Measurements from ENCODE around the gene JPH4. TPM values are rescaled to one million over a fixed set of nuclear protein-coding genes. Genes with fewer than 3 reads are reported as not detected.

JPH4 gene
- total RNA-seq, 2 experiments from 2014 or later: not detected

GRCh38 chr14:23558346-23559009 is 20.1 kb downstream of the JPH4 start:
- Histone ChIP-seq H3K4me1 (ENCODE audit: insufficient read depth, low read length, poor library complexity, severe bottlenecking) (peaks cover 21% of the 10 kb centered on the region), H3K36me3 (ENCODE audit: insufficient read depth, low read length) (peaks cover 54% of the 10 kb centered on the region), H3K79me2 (ENCODE audit: insufficient read depth, low read depth, low read length) (peaks cover 17% of the 10 kb centered on the region), H3K27ac (ENCODE audit: low read depth, low read length, poor library complexity, severe bottlenecking) (peak overlapping the region; percentile 58), H3K9me3 (ENCODE audit: low read length) (no peaks in the 10 kb centered on the region), H3K9me2 (ENCODE audit: insufficient read depth, low read length) (no peaks in the 10 kb centered on the region), H2AFZ (ENCODE audit: low read length) (no peak overlapping the region), H3K4me3 (ENCODE audit: low read depth, low read length, poor library complexity, severe bottlenecking) (no peak overlapping the region), H4K20me1 (ENCODE audit: insufficient read depth, low read length) (no peaks in the 10 kb centered on the region), H3K4me2 (ENCODE audit: low read length) (peak overlapping the region; percentile 91)
- ChIA-PET POLR2A (interaction anchor here (0.6 to 2.1 kb wide), 4 partner anchors 10 to 243 kb away, joined by 3 to 7 read pairs (median 4); no protein-coding TSS in a partner anchor), CTCF (ENCODE audit: unreplicated experiment) (interaction anchor here (0.5 to 1.0 kb wide), 3 partner anchors 9 to 1973 kb away, joined by 3 to 5 read pairs (median 3); partner anchors contain the start of genes AP1G2 and PSME1)
- intact Hi-C loops (cut with micrococcal nuclease; ENCODE audit: unreplicated experiment): loop anchor here (10.0 kb wide), 1 partner anchor 886 kb away; the partner anchor contains the start of gene SDR39U1
- TF ChIP-seq, protein P1, sequence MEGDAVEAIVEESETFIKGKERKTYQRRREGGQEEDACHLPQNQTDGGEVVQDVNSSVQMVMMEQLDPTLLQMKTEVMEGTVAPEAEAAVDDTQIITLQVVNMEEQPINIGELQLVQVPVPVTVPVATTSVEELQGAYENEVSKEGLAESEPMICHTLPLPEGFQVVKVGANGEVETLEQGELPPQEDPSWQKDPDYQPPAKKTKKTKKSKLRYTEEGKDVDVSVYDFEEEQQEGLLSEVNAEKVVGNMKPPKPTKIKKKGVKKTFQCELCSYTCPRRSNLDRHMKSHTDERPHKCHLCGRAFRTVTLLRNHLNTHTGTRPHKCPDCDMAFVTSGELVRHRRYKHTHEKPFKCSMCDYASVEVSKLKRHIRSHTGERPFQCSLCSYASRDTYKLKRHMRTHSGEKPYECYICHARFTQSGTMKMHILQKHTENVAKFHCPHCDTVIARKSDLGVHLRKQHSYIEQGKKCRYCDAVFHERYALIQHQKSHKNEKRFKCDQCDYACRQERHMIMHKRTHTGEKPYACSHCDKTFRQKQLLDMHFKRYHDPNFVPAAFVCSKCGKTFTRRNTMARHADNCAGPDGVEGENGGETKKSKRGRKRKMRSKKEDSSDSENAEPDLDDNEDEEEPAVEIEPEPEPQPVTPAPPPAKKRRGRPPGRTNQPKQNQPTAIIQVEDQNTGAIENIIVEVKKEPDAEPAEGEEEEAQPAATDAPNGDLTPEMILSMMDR (conservative IDR thresholded peaks at IDR 0.05; ENCODE audit: low read length): no peak
- no peak for TF ChIP-seq EZH2phosphoT487 (IDR thresholded peaks at IDR 0.05; ENCODE audit: borderline replicate concordance, low read depth, low read length)
- DNase-seq (ENCODE audit: low spot score): no peak
- BruUV-seq (replicated peaks): no TSS peak

- no TSS peak for BruUV-seq (replicated peaks)
- H3K4me1 ChIP-seq (ENCODE audit: insufficient read depth, low read length, poor library complexity, severe bottlenecking): peaks cover 21% of the 10 kb centered on the region
- H2AFZ ChIP-seq (ENCODE audit: low read length): no peak overlapping the region
- H3K4me3 ChIP-seq (ENCODE audit: low read depth, low read length, poor library complexity, severe bottlenecking): peak overlapping the region; percentile 72
- H3K27ac ChIP-seq (ENCODE audit: low read depth, low read length, poor library complexity, severe bottlenecking): peak overlapping the region; percentile 58
- H4K20me1 ChIP-seq (ENCODE audit: insufficient read depth, low read length): no peaks in the 10 kb centered on the region
- peak overlapping the region; percentile 91 for H3K4me2 ChIP-seq (ENCODE audit: low read length)
- H3K9me2 ChIP-seq (ENCODE audit: insufficient read depth, low read length): no peaks in the 10 kb centered on the region
- no peak for TF ChIP-seq EZH2phosphoT487 (IDR thresholded peaks at IDR 0.05; ENCODE audit: borderline replicate concordance, low read depth, low read length)
- TF ChIP-seq, protein P1 (conservative IDR thresholded peaks at IDR 0.05; ENCODE audit: low read length): no peak
- DNase-seq (ENCODE audit: low spot score): no peak
- H3K9me3 ChIP-seq (ENCODE audit: low read length): no peaks in the 10 kb centered on the region
- CTCF ChIA-PET (ENCODE audit: unreplicated experiment): interaction anchor here (0.6 kb wide), 1 partner anchor 1972 kb away, joined by 3 read pairs; no protein-coding TSS in a partner anchor
- intact Hi-C loops (cut with micrococcal nuclease; ENCODE audit: unreplicated experiment): loop anchor here (2.0 to 10.0 kb wide), 2 partner anchors 237 to 887 kb away; partner anchors contain the start of genes PABPN1 and SDR39U1
- H3K36me3 ChIP-seq (ENCODE audit: insufficient read depth, low read length): peaks cover 48% of the 10 kb centered on the region
- peaks cover 17% of the 10 kb centered on the region for H3K79me2 ChIP-seq (ENCODE audit: insufficient read depth, low read depth, low read length)
- POLR2A ChIA-PET: interaction anchor here (0.6 to 2.1 kb wide), 7 partner anchors 9 to 242 kb away, joined by 3 to 9 read pairs (median 4); partner anchors contain the start of gene AP1G2
Measured at GRCh38 chr14:23557946-23558345, 20.6 kb downstream of the JPH4 start.

All from OCI-LY7 (cell line).